K562 (cell line): ENCODE data around the gene AACS. TPM values are rescaled to one million over a fixed set of nuclear protein-coding genes. Genes with fewer than 3 reads are reported as not detected.

Experiments used
- ATAC-seq: fragments of 200-7000 bp; cut with Tn5 transposase; 3 replicates; pipeline ENCODE4 v1.9.1; 2020; ENCODE audit warnings: moderate library complexity
- BruUV-seq: library from RNA; stranded (reverse); fragments of 400-500 nt; replicated peaks from 2 replicates; lab custom pipeline; 2021; lab: Mats Ljungman, UMichigan
- CTCF ChIA-PET: fragments of 300-600 bp; formaldehyde crosslinking; extraction: SDS; loops from one replicate; lab custom pipeline; 2021; ENCODE audit warnings: low intra/inter-chr PET ratio; lab: Yijun Ruan, JAX
- POLR2A ChIA-PET: fragments of 300-600, 350-650 bp; sonication (Branson Sonifier 250); formaldehyde crosslinking; extraction: SDS; loops from one replicate; lab custom pipeline; 2021; ENCODE audit warnings: antibody characterized with exemption, inconsistent platforms; lab: Yijun Ruan, JAX
- DNase-seq, 4 experiments: peaks; one replicate each; pipeline versions ENCODE4 v3.0.0 to v3.0.0-alpha.2; 2011 to 2018; ENCODE audit warnings: low spot score in 3 of 4, mixed read lengths in 3 of 4; ENCODE audit errors: extremely low read depth in 1 of 4
- FAIRE-seq: peaks from 2 replicates; lab custom pipeline; 2011; peaks lifted over from hg19 to GRCh38; lab: Jason Lieb, UNC
- H2AFZ ChIP-seq: 2 replicates; pipeline ENCODE4 v1.6.0; 2011; ENCODE audit warnings: low read depth, low read length, control low read depth, inconsistent platforms
- H3K27ac ChIP-seq: fragments of 200-600 bp; 3 replicates; pipeline ENCODE4 v1.8.0; 2011; ENCODE audit warnings: low read depth, mild to moderate bottlenecking, control low read depth, inconsistent platforms, low read length, moderate library complexity, mixed read lengths; ENCODE audit errors: extremely low read depth
- H3K27me3 ChIP-seq, 2 experiments: fragments of 300-600 bp in 1 of 2; 2 replicates in 1 of 2; 3 replicates in 1 of 2; pipeline versions ENCODE4 v1.6.0 to v1.8.0; 2011; ENCODE audit warnings: inconsistent platforms in 2 of 2, low read length in 2 of 2, mild to moderate bottlenecking in 1 of 2, mixed read lengths in 1 of 2, moderate library complexity in 1 of 2; ENCODE audit not compliant: control insufficient read depth in 2 of 2, insufficient read depth in 2 of 2
- H3K36me3 ChIP-seq: fragments of 300-600 bp; 3 replicates; pipeline ENCODE4 v1.8.0; 2011; ENCODE audit warnings: mild to moderate bottlenecking, low read length, inconsistent platforms; ENCODE audit not compliant: control insufficient read depth, insufficient read depth
- H3K4me1 ChIP-seq, 2 experiments: fragments of 200-600 bp in 1 of 2; replicated peaks in 1 of 2; 2 replicates in 1 of 2; 3 replicates in 1 of 2; pipeline versions ENCODE4 v1.5.1 to v1.8.0; 2011; ENCODE audit warnings: inconsistent platforms in 2 of 2, low read length in 2 of 2, mild to moderate bottlenecking in 1 of 2, mixed read lengths in 1 of 2, moderate library complexity in 1 of 2; ENCODE audit not compliant: control insufficient read depth in 2 of 2, insufficient read depth in 2 of 2
- H3K4me2 ChIP-seq: 2 replicates; pipeline ENCODE4 v1.6.1; 2011; ENCODE audit warnings: low read length, control low read depth, inconsistent platforms, mixed read lengths; ENCODE audit not compliant: insufficient read depth
- H3K4me3 ChIP-seq: fragments of 200-600 bp; sonication (generic), shearing (Covaris generic); 2 replicates; pipeline ENCODE4 v1.5.1; 2016; ENCODE audit warnings: control low read depth, inconsistent platforms
- H3K79me2 ChIP-seq: fragments of 200-600 bp; 3 replicates; pipeline ENCODE4 v1.8.0; 2011; ENCODE audit warnings: low read length, inconsistent platforms; ENCODE audit not compliant: control insufficient read depth, insufficient read depth
- H3K9ac ChIP-seq, 2 experiments: 2 replicates each; pipeline versions ENCODE4 v1.6.0 to v1.6.1; 2011; ENCODE audit warnings: low read depth in 2 of 2, low read length in 2 of 2, control low read depth in 1 of 2, inconsistent platforms in 1 of 2, mild to moderate bottlenecking in 1 of 2, mixed read lengths in 1 of 2; ENCODE audit not compliant: insufficient read depth in 1 of 2
- H3K9me1 ChIP-seq: one replicate; pipeline ENCODE4 v1.6.0; 2011; ENCODE audit warnings: inconsistent platforms, mild to moderate bottlenecking, low read length, moderate library complexity; ENCODE audit not compliant: control insufficient read depth, insufficient read depth
- H3K9me3 ChIP-seq: replicated peaks from 2 replicates; pipeline ENCODE4 v1.5.1; 2011; ENCODE audit warnings: low read depth, low read length, inconsistent platforms; ENCODE audit not compliant: control insufficient read depth, insufficient read depth
- H4K20me1 ChIP-seq: replicated peaks from 2 replicates; pipeline ENCODE4 v1.6.1; 2011; ENCODE audit warnings: low read length, inconsistent platforms, mixed read lengths; ENCODE audit not compliant: control insufficient read depth, insufficient read depth
- CGGBP1 ChIP-seq: fragments of 250-450 bp; sonication (Bioruptor Pico); IDR thresholded peaks from 2 replicates; pipeline ENCODE4 v1.9.0; 2021; ENCODE audit warnings: mild to moderate bottlenecking
- DDX20 ChIP-seq: fragments of 450-650 bp; IDR thresholded peaks from 2 replicates; pipeline ENCODE4 v1.6.1; 2016; ENCODE audit warnings: missing genetic modification characterization, low read depth, mild to moderate bottlenecking, missing compliant biosample characterization, moderate library complexity
- DNMT1 ChIP-seq: fragments of 450-650 bp; IDR thresholded peaks from 2 replicates; pipeline ENCODE4 v1.6.1; 2016; ENCODE audit warnings: antibody characterized with exemption, mild to moderate bottlenecking
- E4F1 ChIP-seq: fragments of 250-450 bp; sonication (Bioruptor Pico); IDR thresholded peaks from 2 replicates; pipeline ENCODE4 v1.5.0; 2021; ENCODE audit warnings: mild to moderate bottlenecking, borderline replicate concordance
- EWSR1 ChIP-seq: fragments of 450-650 bp; IDR thresholded peaks from 2 replicates; pipeline ENCODE4 v1.6.1; 2018; ENCODE audit warnings: borderline replicate concordance, mild to moderate bottlenecking, low read depth, moderate library complexity; ENCODE audit not compliant: partially characterized antibody
- FOXP1 ChIP-seq: sonication (generic); formaldehyde crosslinking; IDR thresholded peaks from 2 replicates; pipeline ENCODE4 v1.8.0; 2022; ENCODE audit warnings: mild to moderate bottlenecking, missing genetic modification reagents
- GTF2E2 ChIP-seq: fragments of 200-800 bp; sonication (Bioruptor generic); IDR thresholded peaks from 2 replicates; pipeline ENCODE4 v1.6.1; 2016; ENCODE audit warnings: missing genetic modification characterization, missing compliant biosample characterization
- HMG20A ChIP-seq: fragments of 450-650 bp; formaldehyde crosslinking; conservative IDR thresholded peaks from 2 replicates; pipeline ENCODE4 v1.4.0; 2020; ENCODE audit warnings: mild to moderate bottlenecking, mixed read lengths
- KDM4B ChIP-seq, 2 experiments: fragments of 450-650 bp in 1 of 2; sonication (generic) in 1 of 2; IDR thresholded peaks; 2 replicates each; pipeline ENCODE4 v1.6.1; 2016 to 2017; ENCODE audit warnings: borderline replicate concordance in 2 of 2, antibody characterized with exemption in 1 of 2, low read depth in 1 of 2, mild to moderate bottlenecking in 1 of 2
- KLF10 ChIP-seq: fragments of 250-450 bp; sonication (Bioruptor Pico); IDR thresholded peaks from 2 replicates; pipeline ENCODE4 v1.6.1; 2021; ENCODE audit warnings: matching md5 sums
- MECOM ChIP-seq: fragments of 250-450 bp; sonication (Bioruptor Pico); IDR thresholded peaks from 2 replicates; pipeline ENCODE4 v1.8.0; 2022; ENCODE audit warnings: inconsistent platforms
- NFE2 ChIP-seq: IDR thresholded peaks from 2 replicates; pipeline ENCODE4 v1.6.1; 2014; ENCODE audit warnings: antibody characterized with exemption, low read depth
- NFRKB ChIP-seq: fragments of 450-650 bp; IDR thresholded peaks from 2 replicates; pipeline ENCODE4 v1.6.1; 2016; ENCODE audit warnings: low read depth
- RBFOX2 ChIP-seq: fragments of 200-400 bp; formaldehyde crosslinking; IDR thresholded peaks from 2 replicates; pipeline ENCODE4 v1.6.1; 2017; ENCODE audit warnings: low read depth, mild to moderate bottlenecking, low read length, moderate library complexity
- SAFB2 ChIP-seq: fragments of 200-400 bp; formaldehyde crosslinking; IDR thresholded peaks from 2 replicates; pipeline ENCODE4 v1.6.1; 2018; ENCODE audit warnings: borderline replicate concordance, low read length, low read depth, moderate library complexity; ENCODE audit not compliant: severe bottlenecking
- SIX5 ChIP-seq, 2 experiments: IDR thresholded peaks; 2 replicates each; pipeline ENCODE4 v1.6.1; 2011; ENCODE audit warnings: low read length in 2 of 2, borderline replicate concordance in 1 of 2, low read depth in 1 of 2, mild to moderate bottlenecking in 1 of 2, moderate library complexity in 1 of 2; ENCODE audit not compliant: insufficient read depth in 1 of 2
- TRIM25 ChIP-seq: fragments of 450-650 bp; IDR thresholded peaks from 2 replicates; pipeline ENCODE4 v1.7.0; 2016; ENCODE audit warnings: borderline replicate concordance
- ZNF282 ChIP-seq: sonication (generic); formaldehyde crosslinking; IDR thresholded peaks from 2 replicates; pipeline ENCODE4 v1.8.1; 2023; ENCODE audit warnings: missing genetic modification reagents
- WGBS: fragments of 100-300 bp; shearing (Covaris generic); methylation state at CpG from one replicate; pipeline ENCODE4 v1.1.6; 2016; ENCODE audit warnings: low coverage, mixed read lengths; ENCODE audit not compliant: insufficient coverage; ENCODE audit errors: missing lambda C conversion rate; 5-methylcytosine and 5-hydroxymethylcytosine counted together
- in situ Hi-C: fragments of 300-500 bp; cut with MboI; formaldehyde crosslinking; loops from 4 replicates; pipeline ENCODE4 v1.15.0; 2018; ENCODE audit warnings: inconsistent platforms, mixed read lengths
- intact Hi-C: fragments of 100-400 bp; cut with micrococcal nuclease; formaldehyde crosslinking; loops from 2 replicates; pipeline ENCODE4 v1.14.2; 2022
- polyA plus RNA-seq, 8 experiments: library from polyadenylated mRNA; depleted of rRNA in 4 of 8; stranded (reverse) in 5 of 8; unstranded in 3 of 8; fragments of >200 nt; fragmentation: Nextera tagmentation in 2 of 8; fragmentation: Illumina TruSeq in 1 of 8; extraction: Ambion mirVana in 2 of 8; extraction: Trizol in 1 of 8; gene quantifications; 2 replicates each; pipeline versions ENCODE4 v1.2.1 to v1.2.3, GENCODE V29; 2011 to 2014; ENCODE audit warnings: inconsistent platforms in 1 of 8, missing spikeins in 1 of 8
- total RNA-seq, 7 experiments: library from RNA; depleted of rRNA in 6 of 7; stranded (reverse); fragments of >200 nt in 6 of 7; fragmentation: Illumina TruSeq in 2 of 7; extraction: Trizol in 2 of 7; gene quantifications; 2 replicates each; pipeline versions ENCODE4 v1.2.1 to v1.2.3, GENCODE V29; 2011 to 2021; ENCODE audit warnings: low replicate concordance in 1 of 7

AACS gene
- total and polyA plus RNA-seq, 9 of the 15 experiments (the other 6 are each of a cell fraction or from before 2014, with no cell fraction given), result 2.4 to 13.0 (median 6.0) TPM

GRCh38 chr12:125076103-125076502, 10.9 kb downstream of the AACS start:
- POLR2A ChIA-PET, result interaction anchor here (0.6 to 1.5 kb wide), 3 partner anchors 10 to 296 kb away, joined by 4 to 5 read pairs (median 4); no protein-coding TSS in a partner anchor
- DNase-seq, result no peak

More at GRCh38 chr12:125076103-125076502, 10.9 kb downstream of the AACS start:
- CTCF ChIA-PET, result no interaction called here
- BruUV-seq, result no TSS peak
- 0 out of 2 replicates have a peak, but pooled peaks cover 5% of the 10 kb centered on the region for H4K20me1 ChIP-seq
- no peak overlapping the region for H3K27ac ChIP-seq
- no peak overlapping the region for H2AFZ ChIP-seq
- intact Hi-C loops, result no loop called here
- no peak overlapping the region for H3K4me2 ChIP-seq
- no peak for FAIRE-seq
- TF ChIP-seq FOXP1 (CRISPR knock-in tag) (no peak), GTF2E2 (no peak), TRIM25 (no peak), ZNF282 (no peak), EWSR1 (no peak), SIX5 (IDR thresholded peaks at IDR 0.05; ENCODE audit: borderline replicate concordance in 1 of 2, insufficient read depth in 1 of 2, low read depth in 1 of 2, low read length in 2 of 2) (no peak), NFRKB (no peak), RBFOX2 (no peak), NFE2 (no peak), MECOM (CRISPR knock-in tag) (no peak), KDM4B (IDR thresholded peaks at IDR 0.05; ENCODE audit: borderline replicate concordance in 2 of 2, low read depth in 1 of 2) (no peak), HMG20A (no peak), DNMT1 (no peak), KLF10 (CRISPR knock-in tag) (no peak), DDX20 (tag) (no peak), CGGBP1 (CRISPR knock-in tag) (no peak), E4F1 (CRISPR knock-in tag) (no peak), SAFB2 (no peak)
- peaks cover 0 to 2% of the 10 kb centered on the region in 2 experiments; a peak in 1 of 5 replicates for H3K27me3 ChIP-seq
- no peak overlapping the region for H3K9ac ChIP-seq
- no peaks in the 10 kb centered on the region for H3K9me3 ChIP-seq
- peaks cover 16% of the 10 kb centered on the region; the same call in 2 of the 3 replicates for H3K36me3 ChIP-seq
- ATAC-seq, result no peak
- H3K4me3 ChIP-seq, result no peak overlapping the region
- H3K79me2 ChIP-seq, result no peaks in the 10 kb centered on the region
- 80% methylated on average over 5 of the region's 6 CpGs for WGBS
- no peaks in the 10 kb centered on the region; a peak in 1 of 5 replicates for H3K4me1 ChIP-seq
- in situ Hi-C loops, result no loop called here
- H3K9me1 ChIP-seq, result no peaks in the 10 kb centered on the region
